ENCODE measurements around the gene ANKS3.

Gene ANKS3

GRCh38 chr16:4724661-4725270, 9.3 kb downstream of the ANKS3 start:
- no peak for DNase-seq

DNA sequence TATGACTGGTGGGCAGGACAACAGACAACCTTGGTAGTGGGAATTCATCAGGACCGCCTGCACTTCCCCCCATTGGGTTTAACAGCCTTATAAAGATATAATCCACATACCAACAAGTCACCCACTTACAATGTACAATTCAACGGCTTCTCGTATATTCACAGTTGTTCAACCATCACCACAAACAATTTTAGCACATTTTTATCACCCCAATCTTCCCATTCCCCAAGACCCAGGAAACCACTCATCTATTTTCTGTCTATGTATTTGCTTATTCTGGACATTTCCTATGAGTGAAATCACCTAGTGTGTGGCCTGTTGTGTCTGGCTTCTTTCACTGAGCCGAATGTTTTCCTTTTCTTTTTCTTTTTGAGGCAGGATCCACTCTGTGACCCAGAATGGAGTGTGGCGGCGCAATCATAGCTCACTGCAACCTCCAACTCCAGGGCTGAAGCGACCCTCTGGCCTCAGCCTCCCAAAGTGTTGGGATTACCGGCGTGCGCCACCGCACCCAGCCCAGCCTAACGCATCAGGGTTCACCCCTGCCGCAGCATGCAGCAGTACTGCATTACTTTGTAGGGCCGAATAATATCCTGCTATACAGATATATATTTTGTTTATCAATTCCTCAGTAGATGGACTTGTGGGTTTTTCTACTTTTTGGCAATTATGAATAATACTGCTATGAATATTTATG, 10.9 kb downstream of the ANKS3 start:
- no peak for DNase-seq

DNA sequence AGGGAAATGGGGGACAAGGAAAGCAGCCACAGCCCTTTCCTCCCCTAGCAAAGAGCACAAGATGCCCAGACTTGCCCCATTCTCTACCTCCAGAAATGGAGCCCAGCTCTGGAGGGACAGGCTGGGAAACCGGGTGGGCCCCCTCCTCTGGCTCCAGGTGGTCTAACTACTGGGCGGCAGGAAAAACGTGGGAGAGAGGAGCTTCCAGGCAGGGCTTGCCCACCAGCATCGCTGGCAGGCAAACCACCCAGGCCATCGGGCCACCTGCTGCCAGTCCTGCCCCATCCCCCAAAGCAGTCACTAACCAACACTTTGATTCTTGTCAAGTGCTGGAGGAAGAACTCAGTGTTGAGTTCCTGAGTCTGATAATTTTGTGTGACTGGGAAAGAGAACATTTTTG, 15.6 kb downstream of the ANKS3 start:
- no peak for DNase-seq

DNA sequence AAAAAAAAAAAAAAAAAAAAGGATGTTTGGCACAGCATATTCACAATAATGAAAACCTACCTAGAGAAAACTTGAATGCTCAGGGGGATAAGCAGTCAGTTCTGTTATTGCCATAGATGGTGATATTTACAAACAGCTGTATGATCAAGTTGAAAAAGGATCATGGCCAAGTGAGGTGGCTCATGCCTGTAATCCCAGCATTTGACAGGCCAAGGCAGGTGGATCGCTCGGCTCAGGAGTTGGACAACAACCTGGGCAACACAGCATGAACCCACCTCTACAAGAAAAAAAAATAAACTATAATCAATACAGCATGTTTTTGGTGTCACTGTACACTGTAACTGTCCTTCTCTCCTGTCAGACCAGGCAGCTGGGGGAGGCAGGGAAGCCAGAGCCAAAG, 19.1 kb downstream of the ANKS3 start:
- DNase-seq, result no peak

DNA sequence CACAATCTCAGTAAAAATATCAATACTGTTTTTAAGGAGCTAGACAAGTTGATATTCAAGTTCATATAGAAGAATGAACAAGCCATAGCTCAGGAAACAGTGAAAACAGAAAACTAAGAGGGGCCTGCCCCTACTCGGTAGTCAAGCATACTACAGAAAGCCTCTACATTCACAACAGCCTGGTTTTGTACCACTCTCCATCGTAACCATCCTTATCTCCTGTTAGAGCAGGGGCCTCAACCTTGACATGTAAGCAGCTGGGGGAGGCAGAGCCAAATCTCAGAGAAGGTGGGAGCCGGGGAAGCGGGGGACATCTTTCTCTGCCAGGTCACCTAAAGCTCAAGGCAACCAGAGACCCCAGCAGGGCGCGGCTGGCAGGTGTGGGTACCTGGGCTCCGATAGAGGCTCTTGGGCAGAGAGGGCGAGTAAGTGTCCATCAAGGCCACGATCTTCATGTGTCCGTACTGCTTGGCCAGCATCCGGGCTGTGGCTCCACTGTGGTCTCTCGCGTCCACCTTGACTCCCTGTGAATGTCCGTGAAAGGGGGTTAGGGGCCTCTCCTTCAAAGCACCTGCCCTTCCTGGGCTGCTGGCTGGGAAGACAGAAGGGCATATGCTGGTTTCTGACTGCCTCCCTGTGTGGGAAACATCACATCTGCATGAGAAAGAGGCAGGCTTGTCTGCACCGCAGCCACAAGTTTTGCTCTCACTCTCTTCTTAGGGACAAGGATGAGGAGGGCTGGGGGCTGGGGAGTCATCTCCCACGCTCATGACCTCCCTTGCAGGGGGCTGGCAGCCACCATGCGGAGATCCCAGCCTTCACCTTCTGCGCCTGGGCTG, 20.2 kb downstream of the ANKS3 start:
- no peak for DNase-seq

DNA sequence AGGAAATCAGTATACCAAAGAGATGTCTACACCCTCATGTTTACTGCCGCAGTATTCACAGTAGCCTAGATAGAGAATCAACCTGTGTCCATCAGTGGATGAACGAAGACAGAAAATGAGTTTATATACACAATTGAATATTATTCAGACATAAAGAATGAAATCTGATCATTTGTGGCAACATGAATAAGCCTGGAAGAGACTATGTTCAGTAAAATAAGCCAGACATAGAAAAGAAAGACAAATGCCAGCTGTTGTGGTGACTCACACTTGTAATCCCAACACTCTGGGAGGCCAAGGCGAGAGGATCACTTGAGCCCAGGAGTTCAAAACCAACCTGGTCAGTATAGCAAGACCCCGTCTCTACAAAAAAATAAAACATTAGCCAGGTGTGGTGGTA, 24.6 kb downstream of the ANKS3 start:
- DNase-seq, result no peak

GRCh38 chr16:4706871-4707270, 27.2 kb downstream of the ANKS3 start:
- no peak for DNase-seq

DNA sequence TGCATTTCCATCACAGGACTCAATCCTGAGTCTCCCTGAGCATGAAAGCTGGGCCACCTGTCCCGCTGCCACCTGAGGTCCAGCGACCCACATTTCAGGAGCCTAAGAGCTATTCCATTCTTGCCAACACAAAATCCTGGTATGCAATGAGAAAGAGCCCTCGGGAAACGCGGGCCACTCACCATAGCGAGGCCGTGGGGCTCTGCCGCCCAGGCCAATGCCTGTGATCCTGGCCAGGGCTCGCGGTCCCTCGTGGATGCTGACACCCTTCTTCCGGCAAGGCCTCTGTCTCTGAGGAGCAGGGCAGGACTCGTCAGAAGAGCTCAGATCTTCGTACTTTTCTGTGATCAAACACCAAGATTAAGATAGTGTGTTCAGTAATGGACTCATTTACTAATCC, 29.2 kb downstream of the ANKS3 start:
- DNase-seq, result no peak

DNA sequence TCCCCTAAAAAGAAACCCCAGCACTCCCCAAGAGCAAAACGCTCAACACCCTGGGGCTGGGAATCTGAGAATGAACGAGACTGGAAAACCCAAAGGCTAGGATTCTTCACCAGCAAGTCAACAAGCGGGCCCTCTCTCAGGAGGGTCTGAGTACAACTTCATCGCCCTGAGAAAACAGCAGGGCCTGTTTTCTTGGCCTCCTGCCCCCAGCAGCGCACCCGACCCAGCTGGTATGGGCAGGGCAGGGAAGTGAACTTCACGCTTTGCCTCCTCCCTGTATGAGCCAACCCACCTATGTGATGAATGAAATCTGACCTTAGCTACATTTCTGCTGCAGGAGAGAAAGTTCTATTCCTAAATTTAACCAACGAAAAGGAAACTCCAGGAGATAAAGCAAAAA, 29.6 kb downstream of the ANKS3 start:
- DNase-seq, result no peak

GRCh38 chr16:4703906-4704305, 30.2 kb downstream of the ANKS3 start:
- DNase-seq, result no peak

DNA sequence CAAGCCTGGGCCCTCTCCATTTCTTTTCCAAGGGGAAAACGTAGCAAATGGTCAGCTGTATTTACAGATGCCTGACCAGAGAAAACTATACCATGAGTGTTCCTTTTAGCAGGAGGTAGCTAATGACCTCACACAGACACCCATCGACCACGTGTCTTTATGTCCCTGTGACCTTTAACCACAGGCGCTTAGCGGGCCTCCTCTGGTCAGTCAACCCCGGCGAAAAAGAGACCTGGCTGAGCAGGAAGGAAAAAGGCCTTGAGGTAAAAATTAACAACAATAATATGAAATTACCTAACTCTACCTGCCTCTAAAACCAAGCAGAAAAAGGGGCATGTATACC, 31.6 kb downstream of the ANKS3 start:
- DNase-seq, result no peak

DNA sequence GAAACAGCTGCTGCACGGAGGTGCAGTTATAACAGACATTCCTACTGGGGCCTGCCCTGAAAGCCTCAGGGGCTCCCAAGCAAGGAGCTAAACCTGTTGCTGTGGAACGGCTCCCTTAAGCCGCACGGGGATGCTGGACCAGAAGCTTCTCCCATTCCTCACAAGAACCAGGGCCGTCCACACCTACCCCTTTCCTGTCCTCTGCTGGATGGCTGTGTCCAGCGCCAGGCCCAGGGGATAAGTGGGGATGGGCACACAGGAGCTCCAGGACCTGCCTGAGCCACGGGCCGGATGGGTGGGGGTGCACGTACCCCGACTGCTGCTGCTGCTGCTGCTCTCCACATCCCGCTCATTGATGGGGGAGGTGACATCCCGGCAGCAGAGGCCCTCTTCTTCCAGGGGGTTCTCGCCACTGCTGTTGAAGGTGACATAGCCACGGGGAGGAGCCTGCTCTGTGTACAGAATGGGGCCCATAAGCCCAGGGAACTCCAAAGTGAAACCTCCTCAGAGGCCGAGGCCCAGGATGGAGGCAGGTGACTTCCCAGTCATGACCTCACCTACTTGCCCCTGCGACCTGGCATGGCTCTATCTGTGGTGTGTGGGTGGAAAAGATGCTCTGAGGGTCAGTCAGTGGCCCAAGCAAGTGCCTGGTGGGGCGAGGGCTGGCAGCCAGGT, 32.1 kb downstream of the ANKS3 start:
- DNase-seq, result no peak

DNA sequence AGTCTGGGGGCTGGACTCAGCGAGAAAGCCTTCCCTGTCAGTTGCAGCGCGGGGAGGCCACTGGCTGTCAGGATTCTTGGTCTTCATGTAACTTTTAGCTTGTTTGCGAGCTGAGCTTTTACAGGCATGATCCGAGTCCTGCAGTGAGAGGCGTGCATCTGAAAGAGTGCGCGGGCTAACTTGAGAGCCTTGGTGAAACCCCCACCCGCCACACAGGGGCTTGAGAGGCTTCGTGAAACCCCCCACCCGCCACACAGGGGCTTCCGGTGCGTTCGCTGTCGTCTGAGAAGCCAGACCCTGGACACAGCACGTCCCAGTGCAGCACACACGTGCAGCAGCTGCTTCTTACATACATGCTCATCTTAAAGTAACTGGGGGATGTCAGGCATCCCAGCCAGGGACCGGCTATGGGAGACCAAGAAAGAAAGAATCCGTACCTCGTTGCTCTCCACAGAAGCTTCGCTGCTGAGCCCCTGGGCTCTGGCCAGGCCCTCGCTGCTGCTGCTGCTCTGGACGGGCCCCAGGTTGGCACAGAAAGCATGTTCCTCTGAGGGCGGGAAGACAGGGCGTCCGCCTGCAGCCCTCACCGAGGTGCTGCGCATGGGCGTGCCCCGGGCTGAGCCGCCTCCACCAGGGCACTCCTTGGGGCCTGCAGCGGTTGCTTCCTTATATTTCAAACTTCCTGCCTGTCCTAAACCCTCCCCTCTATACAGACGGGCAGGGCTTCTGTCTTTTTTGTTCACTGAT, 32.9 kb downstream of the ANKS3 start:
- DNase-seq, result no peak

- DNase-seq, result no peak
Measured at GRCh38 chr16:4700380-4700996, 33.6 kb downstream of the ANKS3 start.

DNA sequence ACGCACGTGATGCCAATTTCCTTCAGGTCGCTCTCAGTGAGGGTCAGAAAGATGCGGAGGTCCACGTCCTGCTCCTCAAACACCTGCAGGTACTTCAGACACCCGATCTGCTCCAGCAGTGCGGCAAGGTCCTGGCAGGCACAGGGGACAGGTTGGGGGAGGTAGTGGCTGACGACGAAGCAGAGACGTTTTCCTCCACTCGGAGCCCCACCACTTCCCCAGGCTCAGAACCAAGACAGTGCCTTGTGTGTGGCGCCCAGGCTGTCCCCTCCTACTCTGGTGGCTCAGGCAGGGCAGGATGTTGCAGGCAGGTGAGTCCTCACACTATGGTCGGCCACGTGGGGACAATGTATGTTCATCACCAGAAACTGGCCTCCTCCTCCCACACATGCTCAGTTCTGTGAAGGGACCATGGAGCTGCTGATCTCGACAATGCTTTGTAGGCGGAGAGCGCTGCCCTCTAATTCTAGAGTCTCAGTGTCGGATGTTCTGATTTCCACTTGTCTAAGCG, 35.0 kb downstream of the ANKS3 start:
- no peak for DNase-seq

DNA sequence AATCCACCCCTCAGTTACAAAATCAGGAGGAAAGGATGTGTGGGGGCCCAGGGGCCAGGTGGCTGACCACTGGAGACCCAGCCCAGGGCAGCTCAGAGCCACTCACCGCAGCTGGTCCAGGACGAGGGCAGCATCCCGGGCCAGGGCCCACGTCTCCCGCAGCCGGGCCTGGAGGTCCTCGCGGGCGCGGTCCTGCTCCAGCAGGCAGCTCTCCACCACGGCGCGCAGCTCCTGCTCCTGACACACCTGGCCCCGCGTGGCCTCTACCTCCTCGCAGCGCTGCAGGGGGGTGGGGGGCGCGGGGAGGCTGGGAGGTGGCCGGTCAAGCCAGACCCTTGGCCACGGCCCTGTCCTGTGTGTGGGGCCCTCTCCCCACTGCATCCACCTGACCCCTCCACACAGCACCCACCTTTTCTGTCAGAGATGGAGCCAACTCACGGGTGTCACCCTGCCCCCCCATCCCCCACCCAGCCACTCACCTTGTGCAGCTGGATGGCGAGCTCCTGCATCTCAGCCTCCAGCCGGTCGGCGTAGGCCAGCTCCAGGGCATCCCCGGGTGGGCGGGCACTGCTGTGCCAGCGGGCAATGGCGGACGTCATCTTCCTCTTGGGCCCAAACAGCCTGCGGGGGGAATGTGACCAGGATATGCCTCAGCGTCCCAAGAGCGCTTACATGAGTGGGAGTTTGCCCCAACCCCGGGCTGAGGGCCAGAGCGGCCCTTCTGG, 35.6 kb downstream of the ANKS3 start:
- DNase-seq, result no peak

DNA sequence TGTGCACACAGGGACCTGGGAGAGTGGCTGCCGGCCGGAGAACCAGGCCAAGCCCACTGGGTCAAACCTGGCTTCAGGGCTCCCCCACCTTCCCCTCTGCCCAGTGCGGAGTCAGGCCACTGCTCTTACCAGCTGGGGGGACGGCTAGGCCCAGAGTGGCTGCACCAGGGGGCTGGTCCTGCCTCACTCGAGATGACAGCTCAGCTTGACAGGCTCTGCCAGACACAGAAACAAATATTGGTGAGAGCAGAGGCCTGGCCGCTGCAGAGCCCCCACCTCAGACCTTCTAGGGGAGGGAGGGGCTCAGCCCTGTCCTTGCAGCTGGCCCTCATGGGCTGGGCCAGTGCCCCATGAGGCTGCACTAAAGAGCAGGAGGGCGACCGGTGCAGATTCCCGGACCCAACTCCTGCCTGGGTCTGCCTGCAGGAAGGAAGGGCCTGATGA, 36.2 kb downstream of the ANKS3 start:
- DNase-seq, result no peak

DNA sequence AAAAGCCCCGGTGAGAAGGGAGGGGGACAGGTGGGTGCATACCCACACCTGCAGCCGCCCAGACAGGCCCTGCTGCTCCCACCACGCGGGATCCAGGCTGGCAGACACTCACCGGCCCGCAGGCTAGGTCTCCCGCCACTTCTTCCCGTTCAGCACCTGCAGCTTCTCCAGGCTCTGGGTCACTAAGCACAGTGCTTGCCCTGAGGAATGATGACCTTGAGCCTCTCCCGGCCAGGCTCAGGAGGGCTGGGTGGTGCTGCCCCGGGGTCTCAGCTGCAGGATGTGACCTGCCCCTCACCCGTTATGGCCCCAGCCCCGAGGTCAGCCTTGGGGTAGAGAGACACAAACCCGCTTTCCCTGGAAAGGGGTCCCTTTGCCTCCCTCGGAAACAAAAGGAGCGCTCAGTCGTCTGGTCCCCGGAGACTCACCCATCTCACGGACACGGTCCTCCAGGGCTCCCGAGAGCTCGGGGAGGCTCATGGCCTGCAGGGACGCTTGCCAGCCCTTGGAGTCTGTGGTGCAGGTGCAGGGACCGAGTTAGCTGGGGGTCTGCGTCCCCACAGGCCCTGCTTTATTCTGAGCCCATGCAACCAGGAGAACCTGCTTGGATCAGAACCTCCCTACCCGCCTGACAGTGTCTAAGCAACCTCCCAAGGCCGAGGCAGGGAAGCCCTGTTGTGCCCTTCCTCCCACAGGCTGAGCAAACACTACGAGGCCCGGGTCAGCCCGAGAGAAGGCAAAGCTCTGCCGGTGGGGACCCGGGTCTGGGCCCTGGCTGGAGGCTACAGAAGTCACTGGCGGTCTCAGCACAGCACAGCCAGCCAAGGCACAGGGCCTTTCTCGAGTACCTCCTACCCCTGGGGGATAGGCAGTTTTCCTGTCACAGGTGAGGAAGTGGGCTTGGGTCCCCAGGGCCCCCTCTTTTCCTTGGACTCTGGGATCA, 36.9 kb downstream of the ANKS3 start:
- no peak for DNase-seq

- DNase-seq, result no peak
Measured at GRCh38 chr16:4696172-4696904, 37.7 kb downstream of the ANKS3 start.

Measured in effector CD8-positive, alpha-beta T cell (primary cell).